Activated naive CD4-positive, alpha-beta T cell treated with anti-CD3 and anti-CD28 coated beads, Interleukin-2, amount 10 ng/mL, durations not matched to agents 7 days and 5 days (primary cell): Measurements from ENCODE around the gene PROSER3.

Experiments
- CTCF ChIA-PET: fragments of 350-600 bp; sonication (Branson Sonifier 250); formaldehyde crosslinking; loops from one replicate; lab custom pipeline; 2021; ENCODE audit warnings: antibody characterized with exemption; lab: Charles Lee
- DNase-seq: peaks from one replicate; pipeline ENCODE4 v3.0.0-alpha.2; 2020
- H3K27ac Mint-ChIP-seq: one replicate; pipeline ENCODE4 v1.8.0; 2021; ENCODE audit warnings: mild to moderate bottlenecking, moderate library complexity, mixed read lengths
- H3K27me3 Mint-ChIP-seq: one replicate; pipeline ENCODE4 v1.8.0; 2021; ENCODE audit warnings: mild to moderate bottlenecking, mixed read lengths
- H3K36me3 Mint-ChIP-seq: one replicate; pipeline ENCODE4 v1.8.0; 2021; ENCODE audit warnings: mixed read lengths
- H3K4me1 Mint-ChIP-seq: one replicate; pipeline ENCODE4 v1.8.0; 2021; ENCODE audit warnings: mixed read lengths
- H3K4me3 Mint-ChIP-seq: one replicate; pipeline ENCODE4 v1.8.0; 2021; ENCODE audit warnings: mild to moderate bottlenecking, moderate library complexity, mixed read lengths
- H3K9me3 Mint-ChIP-seq: one replicate; pipeline ENCODE4 v1.8.0; 2021; ENCODE audit warnings: mixed read lengths

The PROSER3 gene

DNA sequence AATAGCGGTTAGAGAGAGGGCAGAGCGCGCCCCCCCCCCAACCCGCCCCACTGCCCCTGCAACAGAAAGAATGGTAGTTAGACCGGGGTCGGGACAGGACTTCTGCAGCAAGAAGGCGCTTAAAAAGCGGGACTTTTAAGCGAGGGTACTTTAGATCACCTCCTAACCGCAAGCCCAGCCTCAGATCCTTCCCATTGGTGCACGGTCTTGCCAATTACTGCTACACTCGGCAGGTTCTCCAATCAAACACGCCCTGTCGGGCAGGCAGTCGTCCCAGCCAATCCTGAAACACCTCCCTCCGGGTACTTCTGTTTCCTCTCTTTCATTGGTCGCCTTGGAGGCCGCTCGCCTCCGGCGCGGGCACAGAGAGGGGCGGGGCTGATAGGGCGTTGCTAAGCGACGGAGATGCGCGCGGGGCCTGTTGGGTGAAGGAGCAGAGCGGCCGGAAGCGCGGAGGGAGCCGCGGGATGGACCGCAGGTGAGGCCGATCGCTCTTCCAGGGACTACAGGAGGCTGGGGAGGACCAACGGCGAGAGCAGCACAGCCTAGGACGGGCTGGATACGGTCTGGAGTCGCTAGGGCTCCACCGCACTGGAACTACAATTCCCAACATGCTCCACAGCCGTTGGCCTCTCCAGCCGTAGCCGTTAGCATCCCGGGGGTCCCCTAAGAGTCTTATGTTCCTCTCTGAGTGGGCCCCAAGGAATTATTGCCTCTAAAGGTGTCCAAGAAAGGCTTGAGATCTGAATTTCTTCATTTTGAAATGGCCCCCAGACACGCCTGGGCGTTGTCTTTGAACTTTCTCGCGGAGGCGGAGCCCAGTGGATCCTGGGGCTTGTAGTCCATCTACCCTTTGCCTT lies at the start of gene PROSER3:
TSS of gene PROSER3 (plus strand) at position 428 of the 860 bp plus-strand sequence. CDS start at position 468, 40 bp downstream.
- Mint-ChIP-seq H3K27me3 (peaks cover 13% of the 10 kb centered on the region), H3K4me3 (peak within 1 kb of the TSS; percentile 93), H3K27ac (peak within 1 kb of the TSS; percentile 95), H3K4me1 (peaks cover 46% of the 10 kb centered on the region), H3K36me3 (peaks cover 33% of the 10 kb centered on the region), H3K9me3 (no peaks in the 10 kb centered on the region)
- CTCF ChIA-PET: no interaction called here
- peak; percentile 99 for DNase-seq

DNA sequence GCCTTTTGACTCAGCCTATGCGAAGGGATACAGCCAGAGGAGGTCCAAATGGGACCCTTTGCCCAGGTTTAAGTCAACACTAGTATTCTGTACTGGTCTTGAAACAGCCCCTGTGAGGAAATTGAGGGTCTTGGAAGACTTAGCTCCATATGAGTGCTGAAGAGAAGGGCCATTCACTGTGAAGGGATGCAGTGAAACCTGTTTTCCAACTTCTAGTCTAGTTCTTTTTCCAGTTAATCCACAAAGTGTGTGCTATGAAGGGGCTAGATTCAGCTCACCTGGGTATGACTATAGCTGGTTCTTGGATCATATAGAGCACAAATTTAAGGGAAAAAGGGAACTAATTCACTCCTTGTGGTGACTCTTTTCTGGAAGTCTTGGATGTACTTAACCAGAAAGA lies 49.6 kb upstream of the PROSER3 start:
- CTCF ChIA-PET: interaction anchor here (3.4 kb wide), 1 partner anchor 13 kb away, joined by 28 read pairs; no protein-coding TSS in a partner anchor
- DNase-seq: no peak
- Mint-ChIP-seq H3K27ac (no peak overlapping the region), H3K4me1 (peaks cover 41% of the 10 kb centered on the region), H3K9me3 (no peaks in the 10 kb centered on the region), H3K4me3 (no peak overlapping the region), H3K27me3 (peaks cover 9% of the 10 kb centered on the region), H3K36me3 (peaks cover 1% of the 10 kb centered on the region)

DNA sequence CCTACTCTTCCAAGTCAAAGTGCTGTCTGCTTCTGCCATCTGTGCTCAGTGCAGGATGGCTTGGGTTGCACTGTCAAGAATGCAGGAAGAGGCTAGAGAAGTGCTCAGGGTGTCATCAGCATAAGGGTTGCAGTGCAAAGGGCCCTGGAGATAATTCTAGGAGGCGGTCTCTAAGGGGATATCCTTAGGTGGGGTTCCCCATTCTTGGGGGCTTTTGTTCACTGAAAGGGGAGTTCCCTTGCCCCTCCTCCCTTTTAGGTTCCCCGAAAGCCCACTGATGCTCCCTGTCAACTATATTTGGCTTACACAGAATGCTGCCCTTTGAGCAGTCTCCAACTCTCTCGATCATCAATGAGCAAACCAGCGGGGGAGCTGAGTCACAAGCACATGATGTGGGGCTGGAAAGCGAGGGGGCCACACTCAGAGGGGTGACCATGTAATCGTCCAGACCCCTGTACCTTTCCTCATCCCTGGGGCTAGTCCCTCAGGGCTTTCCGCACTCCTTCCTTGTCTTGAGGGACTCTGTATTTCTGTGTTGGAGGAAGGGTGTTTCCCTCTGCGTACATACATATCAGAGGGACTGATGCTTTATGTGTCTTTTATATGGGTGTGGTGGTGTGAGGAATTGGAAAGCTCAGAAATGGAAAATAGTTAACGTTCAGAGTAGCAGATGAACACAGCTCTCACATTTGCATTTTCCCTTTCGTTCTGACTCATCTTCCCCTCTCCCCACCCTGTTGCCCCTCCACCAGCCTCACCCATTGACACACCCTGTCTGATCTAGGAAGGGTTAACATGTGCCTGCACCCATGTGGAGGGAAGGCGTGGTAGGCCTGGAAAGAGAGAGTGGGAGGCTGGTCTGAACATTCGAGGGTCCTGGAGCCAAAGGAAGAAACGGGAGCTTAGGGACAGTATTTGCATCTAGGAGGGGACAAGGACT lies 46.9 kb upstream of the PROSER3 start:
- DNase-seq: peak; percentile 60
- Mint-ChIP-seq H3K27ac (peak overlapping the region; percentile 97), H3K36me3 (peaks cover 11% of the 10 kb centered on the region), H3K4me3 (peak overlapping the region; percentile 11), H3K4me1 (peaks cover 66% of the 10 kb centered on the region), H3K27me3 (no peaks in the 10 kb centered on the region), H3K9me3 (no peaks in the 10 kb centered on the region)
- CTCF ChIA-PET: interaction anchor here (1.3 to 6.7 kb wide), 3 partner anchors 13 to 67 kb away, joined by 4 to 236 read pairs (median 5); partner anchors contain the start of gene LIN37

DNA sequence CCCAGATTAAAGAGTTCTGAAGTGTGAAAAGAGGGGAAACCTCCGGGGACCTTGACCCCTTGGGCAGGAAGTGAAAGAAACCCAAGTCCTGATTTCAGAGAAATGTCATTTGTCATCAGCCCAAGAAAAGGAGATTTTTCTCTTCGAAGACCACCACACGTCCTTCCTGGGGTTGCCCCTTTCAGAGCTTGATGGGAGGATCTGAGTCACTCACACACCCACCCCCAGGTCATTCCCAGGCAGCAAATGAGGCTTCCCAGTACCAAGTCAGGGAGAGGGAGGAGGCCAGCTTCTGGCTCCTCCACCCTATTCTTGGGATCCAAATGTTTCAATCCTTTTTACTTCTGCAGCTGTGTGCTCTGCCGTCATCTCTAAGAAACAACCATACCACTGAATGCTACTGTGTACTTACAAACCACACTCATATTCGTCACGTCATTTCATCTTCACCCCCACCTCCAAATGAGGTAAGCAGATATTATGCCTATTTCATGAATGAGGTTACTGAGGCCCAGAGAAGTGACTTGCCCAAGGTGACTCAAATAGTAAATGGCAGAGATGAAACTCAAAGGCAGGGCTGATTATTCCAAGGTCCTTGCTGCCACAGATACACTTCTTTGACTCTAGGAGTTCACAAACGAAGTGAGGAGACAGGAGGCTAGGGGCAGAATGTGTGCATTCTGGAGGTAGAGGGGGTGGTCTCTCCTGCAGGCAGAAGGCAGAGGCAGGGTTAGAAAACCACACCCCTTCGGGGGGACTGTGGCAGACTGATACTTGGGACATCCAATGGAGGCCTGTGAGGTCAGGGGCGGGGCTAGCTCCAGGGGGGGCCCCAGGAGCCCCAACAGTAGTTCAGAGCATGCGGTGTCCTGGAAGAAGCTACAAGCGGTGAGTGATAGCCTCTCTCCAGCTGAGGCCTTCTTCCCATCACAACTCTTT lies 45.1 kb upstream of the PROSER3 start:
- Mint-ChIP-seq H3K4me3 (peak overlapping the region; percentile 83), H3K36me3 (peaks cover 14% of the 10 kb centered on the region), H3K4me1 (peaks cover 71% of the 10 kb centered on the region), H3K9me3 (no peaks in the 10 kb centered on the region), H3K27me3 (no peaks in the 10 kb centered on the region), H3K27ac (peak overlapping the region; percentile 97)
- DNase-seq: peak; percentile 65
- CTCF ChIA-PET: interaction anchor here (1.3 to 6.7 kb wide), 4 partner anchors 7 to 35 kb away, joined by 4 to 236 read pairs (median 6); partner anchors contain the start of gene LIN37

DNA sequence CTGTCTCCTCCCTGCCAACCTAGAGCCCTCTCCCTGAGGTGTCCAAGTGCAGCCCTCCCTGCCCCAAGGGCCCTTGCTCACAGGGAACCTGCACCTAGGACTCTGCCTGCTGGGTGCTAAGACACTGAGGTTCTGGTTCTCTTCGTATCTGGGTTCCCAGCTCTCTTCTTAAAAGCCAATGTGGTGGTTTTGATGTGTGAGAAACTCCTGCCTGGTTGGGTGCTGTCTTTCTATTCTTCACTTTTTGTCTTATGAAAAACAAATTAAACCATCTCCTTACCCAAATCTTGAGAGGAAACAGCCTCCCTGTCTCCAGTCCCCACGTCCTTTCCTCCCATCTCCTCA lies 44.5 kb upstream of the PROSER3 start:
- H3K4me3 Mint-ChIP-seq: peak overlapping the region; percentile 83
- CTCF ChIA-PET: interaction anchor here (1.3 to 6.7 kb wide), 3 partner anchors 8 to 24 kb away, joined by 4 to 236 read pairs (median 6); no protein-coding TSS in a partner anchor
- no peak for DNase-seq
- peak overlapping the region; percentile 97 for H3K27ac Mint-ChIP-seq
- peaks cover 69% of the 10 kb centered on the region for H3K4me1 Mint-ChIP-seq
- no peaks in the 10 kb centered on the region for H3K9me3 Mint-ChIP-seq
- no peaks in the 10 kb centered on the region for H3K27me3 Mint-ChIP-seq
- H3K36me3 Mint-ChIP-seq: peaks cover 14% of the 10 kb centered on the region

DNA sequence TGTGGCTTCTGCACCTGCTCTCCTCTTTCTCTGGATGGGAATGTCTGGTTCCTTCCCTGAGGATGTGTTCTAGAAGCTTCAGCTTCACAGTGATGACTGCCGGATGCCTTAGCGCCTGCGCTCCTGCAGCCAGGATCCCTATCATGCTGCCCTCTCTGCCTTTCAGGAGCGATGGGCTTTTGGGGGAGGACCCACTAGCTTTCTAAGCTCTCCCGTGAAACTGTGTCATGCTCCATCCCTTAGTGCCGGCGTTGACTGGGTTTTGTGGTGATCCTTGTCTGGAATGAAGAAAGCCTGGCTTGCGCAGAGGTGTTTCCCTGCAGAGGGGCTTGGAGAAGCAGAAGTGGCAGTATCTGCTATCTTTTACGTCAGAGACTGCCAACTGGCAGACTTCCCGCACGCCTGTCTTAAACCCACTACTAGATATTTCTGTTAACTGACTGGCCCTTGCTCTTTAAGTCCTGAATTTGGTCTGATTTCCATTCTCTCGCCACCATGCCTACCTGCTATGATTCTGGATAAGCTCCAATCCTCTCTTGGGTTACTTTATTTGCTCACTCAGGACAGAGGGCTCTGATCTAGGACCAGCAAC lies 44.0 kb upstream of the PROSER3 start:
- peaks cover 70% of the 10 kb centered on the region for H3K4me1 Mint-ChIP-seq
- peak overlapping the region; percentile 97 for H3K27ac Mint-ChIP-seq
- peak overlapping the region; percentile 83 for H3K4me3 Mint-ChIP-seq
- H3K27me3 Mint-ChIP-seq: no peaks in the 10 kb centered on the region
- CTCF ChIA-PET: interaction anchor here (1.3 to 6.7 kb wide), 3 partner anchors 9 to 23 kb away, joined by 4 to 236 read pairs (median 6); no protein-coding TSS in a partner anchor
- no peak for DNase-seq
- no peaks in the 10 kb centered on the region for H3K9me3 Mint-ChIP-seq
- peaks cover 14% of the 10 kb centered on the region for H3K36me3 Mint-ChIP-seq

DNA sequence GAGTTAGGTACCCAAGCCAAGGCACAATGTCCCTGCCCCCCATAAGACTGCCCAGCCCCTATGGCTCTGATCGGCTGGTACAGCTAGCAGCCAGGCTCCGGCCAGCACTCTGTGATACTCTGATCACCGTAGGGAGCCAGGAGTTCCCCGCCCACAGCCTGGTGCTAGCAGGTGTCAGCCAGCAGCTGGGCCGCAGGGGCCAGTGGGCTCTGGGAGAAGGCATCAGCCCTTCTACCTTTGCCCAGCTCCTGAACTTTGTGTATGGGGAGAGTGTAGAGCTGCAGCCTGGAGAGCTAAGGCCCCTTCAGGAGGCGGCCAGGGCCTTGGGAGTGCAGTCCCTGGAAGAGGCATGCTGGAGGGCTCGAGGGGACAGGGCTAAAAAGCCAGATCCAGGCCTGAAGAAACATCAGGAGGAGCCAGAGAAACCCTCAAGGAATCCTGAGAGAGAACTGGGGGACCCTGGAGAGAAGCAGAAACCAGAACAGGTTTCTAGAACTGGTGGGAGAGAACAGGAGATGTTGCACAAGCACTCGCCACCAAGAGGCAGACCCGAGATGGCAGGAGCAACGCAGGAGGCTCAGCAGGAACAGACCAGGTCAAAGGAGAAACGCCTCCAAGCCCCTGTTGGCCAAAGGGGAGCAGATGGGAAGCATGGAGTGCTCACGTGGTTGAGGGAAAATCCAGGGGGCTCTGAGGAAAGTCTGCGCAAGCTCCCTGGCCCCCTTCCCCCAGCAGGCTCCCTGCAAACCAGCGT lies 43.2 kb upstream of the PROSER3 start:
- H3K36me3 Mint-ChIP-seq: peaks cover 14% of the 10 kb centered on the region
- H3K4me3 Mint-ChIP-seq: peak overlapping the region; percentile 83
- DNase-seq: peak; percentile 52
- H3K4me1 Mint-ChIP-seq: peaks cover 75% of the 10 kb centered on the region
- H3K27me3 Mint-ChIP-seq: no peaks in the 10 kb centered on the region
- no peaks in the 10 kb centered on the region for H3K9me3 Mint-ChIP-seq
- H3K27ac Mint-ChIP-seq: peak overlapping the region; percentile 97
- CTCF ChIA-PET: interaction anchor here (0.6 to 6.7 kb wide), 3 partner anchors 17 to 166 kb away, joined by 3 to 236 read pairs (median 3); no protein-coding TSS in a partner anchor

DNA sequence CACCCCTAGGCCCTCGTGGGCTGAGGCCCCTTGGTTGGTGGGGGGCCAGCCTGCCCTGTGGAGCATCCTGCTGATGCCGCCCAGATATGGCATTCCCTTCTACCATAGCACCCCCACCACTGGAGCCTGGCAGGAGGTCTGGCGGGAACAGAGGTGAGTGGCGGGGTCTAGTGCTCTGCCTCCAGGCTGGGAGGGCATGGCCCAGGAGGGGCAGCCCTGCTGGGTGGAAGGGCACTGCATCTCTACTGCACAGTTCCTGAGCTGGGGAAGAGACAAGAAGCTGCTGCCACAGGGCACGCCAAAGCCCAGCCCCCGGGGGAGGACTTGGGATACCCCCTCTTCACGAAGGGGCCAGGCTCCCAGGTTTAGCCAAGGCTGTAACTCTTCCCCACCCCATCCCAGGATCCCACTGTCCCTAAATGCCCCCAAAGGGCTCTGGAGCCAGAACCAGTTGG lies 42.6 kb upstream of the PROSER3 start:
- no peaks in the 10 kb centered on the region for H3K27me3 Mint-ChIP-seq
- H3K9me3 Mint-ChIP-seq: no peaks in the 10 kb centered on the region
- CTCF ChIA-PET: interaction anchor here (0.8 to 6.7 kb wide), 3 partner anchors 18 to 216 kb away, joined by 3 to 236 read pairs (median 3); no protein-coding TSS in a partner anchor
- peak overlapping the region; percentile 85 for H3K4me3 Mint-ChIP-seq
- peaks cover 74% of the 10 kb centered on the region for H3K4me1 Mint-ChIP-seq
- peaks cover 17% of the 10 kb centered on the region for H3K36me3 Mint-ChIP-seq
- no peak for DNase-seq
- H3K27ac Mint-ChIP-seq: peak overlapping the region; percentile 96

DNA sequence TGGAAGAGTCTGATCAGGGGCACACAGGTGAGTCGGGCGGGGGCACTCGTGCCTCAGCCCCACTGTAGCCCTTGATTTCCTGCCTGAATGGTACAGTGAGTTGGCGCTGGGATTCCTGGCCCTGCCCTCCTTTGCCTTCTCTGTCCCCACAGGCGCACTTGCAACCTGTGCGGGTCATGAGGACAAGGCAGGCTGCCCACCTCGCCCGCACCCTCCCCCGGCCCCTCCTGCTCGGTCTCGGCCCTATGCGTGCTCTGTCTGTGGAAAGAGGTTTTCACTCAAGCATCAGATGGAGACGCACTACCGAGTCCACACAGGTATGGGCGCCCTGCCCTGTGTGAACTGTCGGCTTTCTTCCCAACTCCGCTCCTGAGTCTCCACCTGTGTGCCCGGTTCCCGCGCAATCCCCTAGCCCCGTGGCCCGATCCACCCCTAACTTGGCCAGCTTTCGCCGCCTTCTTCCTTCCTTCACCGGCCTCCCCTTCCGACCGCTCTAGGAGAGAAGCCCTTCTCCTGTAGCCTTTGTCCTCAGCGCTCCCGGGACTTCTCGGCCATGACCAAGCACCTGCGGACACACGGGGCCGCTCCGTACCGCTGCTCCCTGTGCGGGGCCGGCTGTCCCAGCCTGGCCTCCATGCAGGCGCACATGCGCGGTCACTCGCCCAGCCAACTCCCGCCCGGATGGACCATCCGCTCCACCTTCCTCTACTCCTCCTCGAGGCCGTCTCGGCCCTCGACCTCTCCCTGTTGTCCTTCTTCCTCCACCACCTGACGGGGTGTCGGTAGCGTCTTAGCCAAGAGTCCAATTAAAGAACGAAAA lies 41.8 kb upstream of the PROSER3 start:
- peak overlapping the region; percentile 85 for H3K4me3 Mint-ChIP-seq
- no peaks in the 10 kb centered on the region for H3K27me3 Mint-ChIP-seq
- H3K36me3 Mint-ChIP-seq: peaks cover 17% of the 10 kb centered on the region
- H3K27ac Mint-ChIP-seq: peak overlapping the region; percentile 96
- DNase-seq: peak; percentile 46
- CTCF ChIA-PET: interaction anchor here (0.8 to 6.7 kb wide), 3 partner anchors 18 to 215 kb away, joined by 3 to 236 read pairs (median 3); no protein-coding TSS in a partner anchor
- H3K4me1 Mint-ChIP-seq: peaks cover 66% of the 10 kb centered on the region
- H3K9me3 Mint-ChIP-seq: no peaks in the 10 kb centered on the region

DNA sequence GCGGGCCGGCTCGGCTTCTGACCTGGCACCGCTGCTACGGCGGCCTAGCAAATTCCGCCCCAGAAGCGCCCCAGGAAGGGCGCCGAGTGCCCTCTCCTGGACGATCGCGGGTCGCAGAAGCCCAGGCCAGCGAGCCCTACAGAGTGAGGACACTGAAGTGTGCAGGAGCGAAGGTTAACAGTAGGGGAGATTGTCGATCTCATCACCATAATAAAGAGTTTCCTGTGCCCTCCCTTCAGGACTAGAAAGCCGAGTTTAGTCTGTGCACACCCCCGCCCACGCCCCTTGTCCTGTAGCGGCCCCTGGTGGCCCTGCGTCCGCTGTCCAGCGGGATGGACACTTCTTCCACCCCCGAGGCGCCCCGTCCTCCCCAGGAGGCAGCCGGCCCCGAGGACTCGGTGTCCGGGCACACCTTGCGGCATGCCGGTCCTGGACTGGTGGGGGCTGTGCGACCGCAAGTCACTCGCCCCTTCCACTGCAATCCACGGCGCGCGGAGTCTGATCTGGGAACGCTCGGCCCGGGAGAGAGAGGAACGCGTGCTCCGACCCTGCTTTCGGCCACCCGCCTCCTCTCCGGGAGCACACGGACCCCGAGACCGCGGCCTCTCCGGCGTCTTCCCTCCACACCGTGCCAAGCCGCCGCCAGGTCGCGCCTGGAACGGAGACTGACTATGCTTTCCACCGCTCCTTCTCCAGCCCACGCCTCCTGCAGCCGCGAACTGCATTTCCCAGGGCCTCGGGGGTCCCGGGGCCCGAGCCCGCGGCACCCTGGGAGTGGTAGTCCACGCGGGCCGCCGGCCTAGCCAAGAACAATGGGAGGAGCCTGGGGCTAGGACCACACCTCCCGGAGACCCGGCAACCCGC lies 40.9 kb upstream of the PROSER3 start:
- peak; percentile 98 for DNase-seq
- Mint-ChIP-seq H3K27ac (peak overlapping the region; percentile 96), H3K4me3 (peak overlapping the region; percentile 85), H3K4me1 (peaks cover 63% of the 10 kb centered on the region), H3K36me3 (peaks cover 22% of the 10 kb centered on the region), H3K9me3 (no peaks in the 10 kb centered on the region), H3K27me3 (no peaks in the 10 kb centered on the region)
- CTCF ChIA-PET: interaction anchor here (1.8 to 6.7 kb wide), 2 partner anchors 19 to 23 kb away, joined by 10 to 236 read pairs; no protein-coding TSS in a partner anchor
